ENCODE measurements around the gene MRPS15. TPM values are rescaled to one million over a fixed set of nuclear protein-coding genes. Genes with fewer than 3 reads are reported as not detected.
"Not testable (repeated sequence)": the region's sequence is repeated elsewhere in the genome, so short reads cannot be mapped to it uniquely, and the experiment has no call there.

Gene MRPS15
- total RNA-seq, 1 experiment from 2014 or later = 213 TPM

DNA sequence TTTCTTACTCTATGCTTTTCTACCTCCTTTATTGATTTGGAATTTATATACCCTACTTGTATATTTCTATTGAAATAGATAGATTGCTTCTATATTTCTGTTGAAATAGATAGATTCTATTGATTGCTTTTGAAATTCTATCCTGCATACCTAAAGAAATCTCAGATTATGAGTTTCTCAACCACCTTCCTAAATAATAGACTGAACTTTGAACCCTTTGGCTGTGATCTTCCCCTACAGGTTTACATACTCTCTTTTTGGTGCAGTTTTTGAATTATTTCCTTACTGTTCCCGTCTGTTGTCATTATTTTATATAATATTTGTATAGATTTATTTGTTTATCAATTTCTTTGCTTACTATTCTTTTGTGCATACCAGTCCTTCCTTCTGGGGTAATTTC lies 39.0 kb upstream of the MRPS15 start:
- Histone ChIP-seq H2AFZ (ENCODE audit: low read length) (no peak overlapping the region), H3K9ac (ENCODE audit: low read length) (no peak overlapping the region), H3K4me1 (ENCODE audit: insufficient read depth, low read length) (no peaks in the 10 kb centered on the region), H3K9me2 (replicated peaks; ENCODE audit: low read length) (no peaks in the 10 kb centered on the region), H4K20me1 (ENCODE audit: low read length) (no peaks in the 10 kb centered on the region), H3K36me3 (ENCODE audit: low read depth, low read length) (no peaks in the 10 kb centered on the region), H3K4me3 (ENCODE audit: low read length) (no peak overlapping the region), H3K27me3 (ENCODE audit: low read length) (peaks cover 41% of the 10 kb centered on the region), H3K9me3 (ENCODE audit: low read length) (no peaks in the 10 kb centered on the region), H3K27ac (ENCODE audit: low read length) (no peak overlapping the region), H3F3A (ENCODE audit: low read length, unreplicated experiment) (no peaks in the 10 kb centered on the region), H3K4me2 (ENCODE audit: low read length) (no peak overlapping the region), H3K79me2 (ENCODE audit: low read length) (no peaks in the 10 kb centered on the region)
- TF ChIP-seq EZH2 (IDR thresholded peaks at IDR 0.05; ENCODE audit: low read length, unreplicated experiment) = no peak
- no peak for TF ChIP-seq CTCF (conservative IDR thresholded peaks at IDR 0.05; ENCODE audit: low read depth, low read length)
- no peak for TF ChIP-seq EZH2phosphoT487 (IDR thresholded peaks at IDR 0.05; ENCODE audit: borderline replicate concordance, low read length)
- DNase-seq (no peak), ATAC-seq (no peak)
- intact Hi-C loops (cut with micrococcal nuclease) = no loop called here
- POLR2A ChIA-PET (ENCODE audit: unreplicated experiment) = no interaction called here
- CTCF ChIA-PET = no interaction called here
- no TSS peak for BruUV-seq (replicated peaks)

- Histone ChIP-seq H3K36me3 (ENCODE audit: low read depth, low read length) (no peaks in the 10 kb centered on the region), H4K20me1 (ENCODE audit: low read length) (no peaks in the 10 kb centered on the region), H3K4me1 (ENCODE audit: insufficient read depth, low read length) (no peaks in the 10 kb centered on the region), H3K79me2 (ENCODE audit: low read length) (no peaks in the 10 kb centered on the region), H3K9me2 (replicated peaks; ENCODE audit: low read length) (no peaks in the 10 kb centered on the region), H3K4me3 (ENCODE audit: low read length) (no peak overlapping the region), H3F3A (ENCODE audit: low read length, unreplicated experiment) (no peaks in the 10 kb centered on the region), H3K9me3 (ENCODE audit: low read length) (no peaks in the 10 kb centered on the region), H3K4me2 (ENCODE audit: low read length) (no peak overlapping the region), H3K27me3 (ENCODE audit: low read length) (peaks cover 46% of the 10 kb centered on the region), H2AFZ (ENCODE audit: low read length) (no peak overlapping the region), H3K27ac (ENCODE audit: low read length) (no peak overlapping the region), H3K9ac (ENCODE audit: low read length) (no peak overlapping the region)
- ATAC-seq = no peak
- intact Hi-C loops (cut with micrococcal nuclease) = no loop called here
- ChIA-PET POLR2A (ENCODE audit: unreplicated experiment) (no interaction called here), CTCF (no interaction called here)
- no peak for DNase-seq
- TF ChIP-seq EZH2phosphoT487 (IDR thresholded peaks at IDR 0.05; ENCODE audit: borderline replicate concordance, low read length) = no peak
- TF ChIP-seq EZH2 (IDR thresholded peaks at IDR 0.05; ENCODE audit: low read length, unreplicated experiment) = no peak
- no peak for TF ChIP-seq CTCF (conservative IDR thresholded peaks at IDR 0.05; ENCODE audit: low read depth, low read length)
- BruUV-seq (replicated peaks) = no TSS peak
Observed at GRCh38 chr1:36502616-36503015, 38.4 kb upstream of the MRPS15 start.

DNA sequence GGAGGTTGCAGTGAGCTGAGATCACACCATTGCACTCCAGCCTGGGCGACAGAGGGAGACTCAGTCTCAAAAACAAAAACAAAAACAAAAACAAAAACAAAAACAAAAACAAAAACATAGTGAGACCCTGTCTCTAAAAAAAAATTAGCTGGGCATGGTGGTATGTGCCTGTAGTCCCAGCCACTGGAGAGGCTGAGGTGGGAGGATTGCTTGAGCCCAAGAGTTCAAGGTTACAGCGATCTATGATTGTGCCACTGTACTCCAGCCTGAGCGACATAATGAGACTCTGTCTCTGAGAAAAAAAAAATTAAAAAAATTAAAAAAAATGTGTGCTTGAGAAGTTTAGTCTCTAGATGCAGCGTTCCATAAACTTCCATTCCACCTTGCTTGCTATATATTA lies 37.7 kb upstream of the MRPS15 start:
- intact Hi-C loops (cut with micrococcal nuclease); BruUV-seq (replicated peaks); CTCF ChIA-PET; ATAC-seq; H3F3A ChIP-seq (ENCODE audit: low read length, unreplicated experiment); H3K4me1 ChIP-seq (ENCODE audit: insufficient read depth, low read length); H4K20me1 ChIP-seq (ENCODE audit: low read length); H3K27ac ChIP-seq (ENCODE audit: low read length); H3K9me3 ChIP-seq (ENCODE audit: low read length); H3K4me2 ChIP-seq (ENCODE audit: low read length); H2AFZ ChIP-seq (ENCODE audit: low read length); POLR2A ChIA-PET (ENCODE audit: unreplicated experiment); H3K4me3 ChIP-seq (ENCODE audit: low read length); H3K9ac ChIP-seq (ENCODE audit: low read length); H3K36me3 ChIP-seq (ENCODE audit: low read depth, low read length); H3K79me2 ChIP-seq (ENCODE audit: low read length); DNase-seq; H3K9me2 ChIP-seq (replicated peaks; ENCODE audit: low read length): not testable (repeated sequence)
- H3K27me3 ChIP-seq (ENCODE audit: low read length) = peaks cover 47% of the 10 kb centered on the region
